ENCODE data around the gene PTPN14. TPM values are rescaled to one million over a fixed set of nuclear protein-coding genes. Genes with fewer than 3 reads are reported as not detected.

PTPN14 gene
- total RNA-seq, 6 donors from 2014 or later = 15.4 to 42.9 (median 27.0) TPM

DNA sequence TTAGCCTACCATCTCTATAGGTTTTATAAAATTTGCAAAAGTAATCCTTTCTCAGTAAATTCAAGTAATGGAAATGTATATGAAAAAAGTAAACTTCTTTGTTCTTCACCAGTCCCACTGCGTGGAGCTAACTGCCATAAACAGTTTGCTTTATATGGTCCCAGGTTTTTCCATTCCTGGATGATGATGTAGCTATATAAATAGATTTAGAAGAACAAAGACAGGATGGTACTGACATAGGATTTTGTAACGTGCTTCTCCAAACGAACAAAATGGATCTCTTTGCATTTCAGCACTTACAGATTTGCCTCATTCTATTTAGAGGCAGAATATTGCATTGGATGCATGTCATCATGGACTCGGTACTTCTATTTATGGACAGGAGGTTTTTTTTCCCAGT lies 213.2 kb downstream of the PTPN14 start:
- DNase-seq (no peak), ATAC-seq (ENCODE audit: low FRiP score in 2 of 2) (no peak)
- Histone ChIP-seq H3K27ac (peak overlapping the region in 3 of 4 donors; percentile 3 to 64 (median 18)), H3K36me3 (peaks cover 0 to 15% (median 6%) of the 10 kb centered on the region in 4 donors), H3K9me3 (no peaks in the 10 kb centered on the region), H3K27me3 (no peaks in the 10 kb centered on the region), H3K4me1 (peaks cover 0 to 4% (median 1%) of the 10 kb centered on the region in 4 donors), H3K4me3 (no peak overlapping the region)
- WGBS, 2 donors = 62 to 68% methylated on average over 4 of the region's 4 CpGs
- TF ChIP-seq POLR2AphosphoS5 (IDR thresholded peaks at IDR 0.05) (no peak), POLR2A (IDR thresholded peaks at IDR 0.05) (no peak), EP300 (IDR thresholded peaks at IDR 0.05) (no peak)
- TF ChIP-seq, protein P1, sequence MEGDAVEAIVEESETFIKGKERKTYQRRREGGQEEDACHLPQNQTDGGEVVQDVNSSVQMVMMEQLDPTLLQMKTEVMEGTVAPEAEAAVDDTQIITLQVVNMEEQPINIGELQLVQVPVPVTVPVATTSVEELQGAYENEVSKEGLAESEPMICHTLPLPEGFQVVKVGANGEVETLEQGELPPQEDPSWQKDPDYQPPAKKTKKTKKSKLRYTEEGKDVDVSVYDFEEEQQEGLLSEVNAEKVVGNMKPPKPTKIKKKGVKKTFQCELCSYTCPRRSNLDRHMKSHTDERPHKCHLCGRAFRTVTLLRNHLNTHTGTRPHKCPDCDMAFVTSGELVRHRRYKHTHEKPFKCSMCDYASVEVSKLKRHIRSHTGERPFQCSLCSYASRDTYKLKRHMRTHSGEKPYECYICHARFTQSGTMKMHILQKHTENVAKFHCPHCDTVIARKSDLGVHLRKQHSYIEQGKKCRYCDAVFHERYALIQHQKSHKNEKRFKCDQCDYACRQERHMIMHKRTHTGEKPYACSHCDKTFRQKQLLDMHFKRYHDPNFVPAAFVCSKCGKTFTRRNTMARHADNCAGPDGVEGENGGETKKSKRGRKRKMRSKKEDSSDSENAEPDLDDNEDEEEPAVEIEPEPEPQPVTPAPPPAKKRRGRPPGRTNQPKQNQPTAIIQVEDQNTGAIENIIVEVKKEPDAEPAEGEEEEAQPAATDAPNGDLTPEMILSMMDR (IDR thresholded peaks at IDR 0.05) = no peak

DNA sequence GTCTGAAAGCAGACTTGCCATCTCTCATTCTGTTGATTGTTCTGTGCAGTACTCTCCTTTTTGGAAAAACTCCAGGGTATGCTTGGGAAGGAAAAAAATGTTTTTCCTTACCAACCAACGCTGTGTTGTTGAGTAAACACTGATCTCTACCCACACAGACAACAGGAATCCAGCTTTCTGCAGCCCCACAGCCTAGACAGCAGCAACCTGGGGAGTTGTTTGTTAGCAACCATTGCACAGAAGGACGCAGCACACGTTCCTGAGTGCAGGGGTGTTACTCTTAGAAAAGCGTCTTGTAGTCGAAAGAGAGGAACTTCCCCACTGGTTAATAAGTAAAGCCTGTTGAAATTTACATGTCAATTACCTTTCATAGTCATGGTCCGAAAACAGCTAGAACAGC lies 213.9 kb downstream of the PTPN14 start:
- H3K27me3 ChIP-seq = no peaks in the 10 kb centered on the region
- H3K9me3 ChIP-seq = no peaks in the 10 kb centered on the region
- no peak for TF ChIP-seq POLR2A (IDR thresholded peaks at IDR 0.05)
- TF ChIP-seq EP300 (IDR thresholded peaks at IDR 0.05) = no peak
- H3K4me3 ChIP-seq = no peak overlapping the region
- ATAC-seq (ENCODE audit: low FRiP score in 2 of 2) (peak; percentile 63), DNase-seq (no peak)
- peaks cover 0 to 6% (median 2%) of the 10 kb centered on the region in 4 donors for H3K4me1 ChIP-seq
- peaks cover 0 to 15% (median 6%) of the 10 kb centered on the region in 4 donors for H3K36me3 ChIP-seq
- H3K27ac ChIP-seq = peak overlapping the region in 3 of 4 donors; percentile 3 to 64 (median 18)
- 48 to 49% methylated on average over 6 of the region's 6 CpGs for WGBS, 2 donors

DNA sequence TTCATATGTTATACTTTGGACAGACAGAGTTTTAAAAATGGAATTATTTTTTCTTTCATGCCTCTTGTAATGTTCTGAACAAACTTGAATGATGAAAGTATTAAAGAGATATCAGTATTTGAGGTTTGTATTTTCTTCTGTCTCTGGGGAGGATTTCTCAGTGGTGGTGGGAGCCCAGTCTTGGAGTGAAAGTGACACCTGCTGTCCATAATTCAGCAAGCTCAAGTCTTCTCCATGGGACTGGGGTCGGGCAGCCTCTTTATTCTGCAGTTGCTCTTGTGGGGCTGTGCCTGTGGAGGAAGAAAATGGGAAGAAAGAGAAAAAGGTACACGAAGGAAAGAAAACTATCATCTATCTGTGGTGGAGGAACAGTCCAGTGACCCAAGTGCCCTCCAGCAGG lies 214.4 kb downstream of the PTPN14 start:
- no peak for ATAC-seq (ENCODE audit: low FRiP score in 2 of 2)
- TF ChIP-seq POLR2A (IDR thresholded peaks at IDR 0.05) (no peak), EP300 (IDR thresholded peaks at IDR 0.05) (no peak), POLR2AphosphoS5 (IDR thresholded peaks at IDR 0.05) (no peak)
- DNase-seq = no peak
- Histone ChIP-seq H3K27ac (peak overlapping the region in 1 of 4 donors; percentile 17), H3K4me3 (no peak overlapping the region), H3K36me3 (peaks cover 0 to 15% (median 6%) of the 10 kb centered on the region in 4 donors), H3K9me3 (no peaks in the 10 kb centered on the region), H3K4me1 (peaks cover 0 to 6% (median 2%) of the 10 kb centered on the region in 4 donors), H3K27me3 (no peaks in the 10 kb centered on the region)
- 80 to 91% methylated on average over 2 of the region's 2 CpGs for WGBS, 2 donors

DNA sequence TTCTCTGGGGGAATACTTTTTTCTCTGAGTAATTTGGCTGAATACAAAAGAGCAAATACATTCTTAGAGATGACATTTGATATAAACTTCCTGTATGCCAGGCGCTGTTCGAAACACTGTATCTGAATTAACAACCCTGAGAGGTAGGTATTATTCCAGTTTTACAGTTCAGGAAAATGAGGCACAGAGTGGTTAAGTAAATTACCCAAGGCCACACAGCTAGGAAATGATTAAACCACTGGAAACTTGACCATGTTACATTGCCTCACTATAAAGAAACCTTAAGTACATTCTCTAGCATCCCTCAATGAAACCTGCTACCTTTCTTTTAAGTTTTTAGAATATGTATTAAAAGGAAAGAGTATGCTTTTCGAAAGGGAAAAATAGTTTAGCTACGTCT lies 215.8 kb downstream of the PTPN14 start:
- ATAC-seq (ENCODE audit: low FRiP score in 2 of 2) = no peak
- no peak overlapping the region for H3K4me3 ChIP-seq
- WGBS, 2 donors = 89 to 93% methylated on average over 4 of the region's 4 CpGs

DNA sequence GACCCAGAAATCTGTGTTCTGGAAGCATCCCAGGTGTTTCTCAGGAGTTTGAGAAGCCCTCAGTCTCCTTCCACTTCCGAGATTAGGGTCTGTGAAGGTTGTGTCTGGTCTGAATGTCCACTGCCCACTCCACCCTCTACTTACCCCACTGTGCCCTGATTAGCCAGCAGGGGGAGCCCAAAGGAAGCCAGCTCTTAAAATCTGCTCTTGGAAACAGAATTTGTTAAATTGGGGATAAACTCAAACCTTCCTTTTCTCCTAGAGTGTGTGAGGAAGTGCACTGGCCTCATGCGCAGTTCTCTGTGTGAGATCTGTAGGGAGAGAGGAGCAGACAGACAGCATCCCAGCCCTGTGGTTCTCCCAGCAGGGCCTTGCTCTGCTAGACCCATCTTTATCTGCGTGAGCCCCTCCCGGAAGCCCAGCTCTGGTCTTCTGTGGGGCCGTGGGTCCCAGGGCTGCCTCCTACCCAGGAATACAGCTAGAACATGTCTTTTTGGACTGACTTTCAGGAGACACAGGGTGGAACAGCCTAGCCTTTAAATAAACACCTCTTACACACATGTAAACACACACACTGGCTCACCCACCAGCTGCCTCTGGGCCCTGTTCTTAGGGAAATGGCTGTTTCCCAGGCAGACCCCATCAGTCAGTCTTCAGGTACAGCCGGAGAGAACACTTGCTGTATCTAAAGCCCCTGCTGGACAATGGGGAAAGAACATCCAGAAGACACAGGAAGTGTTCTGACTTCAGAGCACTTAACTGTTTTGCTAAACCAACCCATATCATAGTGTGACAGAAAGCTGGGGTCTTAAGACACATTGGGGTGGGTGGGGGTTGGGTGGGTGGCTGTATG lies 218.2 kb downstream of the PTPN14 start:
- no peak for TF ChIP-seq EP300 (IDR thresholded peaks at IDR 0.05)
- TF ChIP-seq POLR2AphosphoS5 (IDR thresholded peaks at IDR 0.05) = no peak
- TF ChIP-seq POLR2A (IDR thresholded peaks at IDR 0.05) = no peak
- TF ChIP-seq, protein P1 (IDR thresholded peaks at IDR 0.05) = peak; percentile 62 to 69 (median 64)
- Histone ChIP-seq H3K4me3 (no peak overlapping the region), H3K4me1 (peaks cover 0 to 6% (median 2%) of the 10 kb centered on the region in 4 donors), H3K36me3 (peaks cover 0 to 28% (median 8%) of the 10 kb centered on the region in 4 donors), H3K9me3 (no peaks in the 10 kb centered on the region), H3K27ac (no peak overlapping the region), H3K27me3 (no peaks in the 10 kb centered on the region)
- no peak for DNase-seq
- 65 to 78% methylated on average over 3 to 6 of the region's 6 CpGs for WGBS, 2 donors
- peak in 1 of 2 donors; percentile 66 for ATAC-seq (ENCODE audit: low FRiP score in 2 of 2)

More for the DNA sequence above, 215.8 kb downstream of the PTPN14 start:
- TF ChIP-seq EP300 (IDR thresholded peaks at IDR 0.05) (no peak), POLR2A (IDR thresholded peaks at IDR 0.05) (no peak), POLR2AphosphoS5 (IDR thresholded peaks at IDR 0.05) (no peak)
- TF ChIP-seq, protein P1 (IDR thresholded peaks at IDR 0.05) = no peak
- Histone ChIP-seq H3K9me3 (no peaks in the 10 kb centered on the region), H3K27me3 (no peaks in the 10 kb centered on the region), H3K36me3 (peaks cover 0 to 15% (median 6%) of the 10 kb centered on the region in 4 donors), H3K27ac (no peak overlapping the region), H3K4me1 (peaks cover 0 to 6% (median 2%) of the 10 kb centered on the region in 4 donors)
- no peak for DNase-seq

All from upper lobe of left lung (tissue), 6 donors.